NCI-H187 treated with DMSO at 0.1 percent for 48 hours (cell line): ENCODE data around the gene PTPRR.
"Not testable (repeated sequence)": the region's sequence is repeated elsewhere in the genome, so short reads cannot be mapped to it uniquely, and the experiment has no call there.

Experiments used
- DNase-seq: peaks from one replicate; lab custom pipeline; 2025; lab: John Stamatoyannopoulos, UW

The PTPRR gene

DNA sequence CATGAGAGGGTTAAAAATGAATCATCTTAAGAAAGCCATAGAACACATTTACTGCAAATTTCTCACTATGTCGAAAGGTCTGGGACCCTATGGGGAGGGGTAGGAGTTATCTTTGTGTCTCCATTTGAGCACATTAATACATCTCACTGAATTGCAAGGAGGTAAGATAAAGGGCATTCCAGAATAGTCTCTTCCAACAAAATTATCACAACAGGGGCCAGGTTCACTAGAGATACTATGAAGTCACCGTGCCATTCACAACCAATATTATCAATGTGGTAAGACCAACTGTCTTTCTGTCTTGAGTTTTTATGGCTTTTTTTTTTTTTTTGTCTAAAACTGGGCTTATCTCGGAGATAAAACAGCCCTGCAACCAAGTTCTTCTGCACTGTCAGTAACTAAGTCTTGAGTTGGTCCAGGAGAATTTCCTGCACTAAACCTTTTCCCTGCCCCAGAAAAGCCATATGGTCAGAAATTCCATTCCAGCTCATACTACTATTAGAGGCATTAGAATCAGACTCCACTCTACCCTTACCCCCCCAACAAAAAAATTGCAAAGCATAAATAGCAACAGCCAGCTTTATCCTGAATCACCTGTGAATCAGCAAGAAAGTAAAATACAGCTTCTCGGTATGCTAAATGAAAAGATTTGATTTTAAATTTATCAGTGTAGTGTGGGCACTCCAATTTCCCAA lies 79.7 kb downstream of the PTPRR start:
- DNase-seq = no peak

- DNase-seq = no peak
Measured at GRCh38 chr12:70839544-70839943, 81.0 kb downstream of the PTPRR start.

GRCh38 chr12:70838127-70838526 lies 82.4 kb downstream of the PTPRR start:
- DNase-seq = no peak

DNA sequence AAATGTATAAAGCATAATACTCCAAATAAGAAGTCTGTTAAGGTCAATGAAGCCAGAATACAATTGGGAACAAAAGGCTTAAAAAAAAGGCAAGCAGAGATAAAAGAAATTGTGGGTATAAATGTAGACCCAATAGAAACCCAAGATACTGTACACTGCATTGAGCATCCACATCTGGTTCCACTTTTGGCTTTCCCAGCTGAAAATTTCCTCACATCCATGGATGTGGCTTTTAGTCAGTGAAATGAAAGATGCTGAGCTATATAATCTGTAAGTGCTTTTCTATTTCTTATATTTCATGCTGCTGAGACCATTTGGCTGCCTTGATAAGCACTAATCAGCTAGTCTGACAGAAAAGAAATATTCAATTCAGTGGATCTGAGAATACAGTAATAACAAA lies 83.5 kb downstream of the PTPRR start:
- no peak for DNase-seq

GRCh38 chr12:70835948-70836347 lies 84.6 kb downstream of the PTPRR start:
- DNase-seq = no peak

- no peak for DNase-seq
Measured at GRCh38 chr12:70831543-70831942, 89.0 kb downstream of the PTPRR start.

- no peak for DNase-seq
Measured at GRCh38 chr12:70830221-70831061, 90.1 kb downstream of the PTPRR start.

DNA sequence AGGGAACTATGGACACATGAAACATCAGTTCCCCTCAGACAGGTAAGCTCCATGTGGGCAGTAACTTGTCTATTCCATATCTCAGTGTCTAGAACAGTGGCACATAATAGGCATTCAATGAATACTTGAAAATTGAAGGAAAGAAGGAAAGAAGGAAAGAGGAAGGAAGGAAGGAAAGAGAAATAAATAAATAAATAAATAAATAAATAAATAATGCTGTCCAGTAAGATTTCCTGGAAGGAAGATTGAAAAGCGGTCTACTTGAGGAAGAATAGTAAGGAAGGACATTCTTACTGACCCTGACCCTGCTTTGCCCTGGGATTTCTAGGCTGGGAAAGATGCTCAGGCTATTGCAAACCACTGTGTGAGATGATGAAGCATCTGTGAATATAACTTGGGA lies 91.5 kb downstream of the PTPRR start:
- DNase-seq = no peak

- DNase-seq = no peak
Measured at GRCh38 chr12:70828351-70828750, 92.2 kb downstream of the PTPRR start.

DNA sequence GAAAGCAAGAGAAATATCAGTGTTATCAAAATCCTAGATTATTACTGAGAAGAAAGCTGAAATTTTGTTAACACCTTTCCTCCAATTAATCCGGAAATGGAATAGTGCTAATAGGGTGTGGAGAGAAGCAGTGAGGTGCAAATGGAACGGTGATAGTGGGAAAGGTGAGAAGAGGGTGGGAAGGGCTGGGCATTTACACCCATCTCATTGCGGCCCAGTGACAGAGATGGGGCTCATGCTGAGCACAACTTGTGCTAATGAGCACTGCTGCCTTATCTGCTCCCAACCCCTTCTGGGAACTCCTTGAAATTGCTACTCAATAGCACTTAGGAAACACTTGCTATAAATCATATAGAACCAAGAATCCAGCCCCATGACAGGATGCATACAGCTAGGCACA lies 94.4 kb downstream of the PTPRR start:
- DNase-seq = no peak

- DNase-seq = no peak
Measured at GRCh38 chr12:70824511-70824910, 96.0 kb downstream of the PTPRR start.

- DNase-seq = no peak
Measured at GRCh38 chr12:70823182-70823976, 97.2 kb downstream of the PTPRR start.

DNA sequence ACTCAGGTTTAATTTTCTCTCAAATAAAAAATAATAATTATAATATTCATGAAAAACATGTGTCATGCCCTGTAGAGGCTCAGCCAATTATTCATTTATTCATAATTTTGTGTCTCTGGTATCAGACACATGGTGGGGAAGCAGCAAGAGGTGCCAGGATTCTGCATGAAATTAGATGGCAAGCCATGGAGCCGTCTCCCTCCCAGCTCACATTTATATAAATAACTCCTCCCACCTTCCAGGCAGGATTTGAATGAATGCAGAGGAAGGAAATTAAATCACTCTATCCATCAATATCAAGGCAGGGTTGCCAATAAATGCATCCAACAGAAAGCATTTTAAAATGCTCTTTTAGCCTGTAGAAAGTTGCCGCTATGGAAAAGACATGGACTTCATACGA lies 98.1 kb downstream of the PTPRR start:
- no peak for DNase-seq

DNA sequence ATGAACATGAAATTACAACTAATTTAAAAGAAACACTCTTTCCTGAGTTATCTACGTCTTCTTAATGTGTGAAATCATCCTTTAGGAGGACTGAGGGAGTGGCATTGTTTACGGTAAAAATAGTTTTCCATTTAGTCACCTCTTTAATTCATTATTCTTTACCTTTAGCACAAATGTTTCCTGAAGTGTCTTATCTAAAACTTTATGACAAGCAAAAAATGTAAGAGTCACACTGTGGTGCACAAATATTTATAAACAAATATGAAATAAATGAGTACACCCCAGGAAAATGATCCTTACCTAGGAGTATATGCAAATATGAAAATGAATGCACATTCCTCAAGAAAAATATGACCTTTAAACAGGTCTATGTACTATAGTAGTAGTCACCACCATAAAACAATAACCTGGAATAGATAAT lies 104.6 kb downstream of the PTPRR start:
- no peak for DNase-seq

DNA sequence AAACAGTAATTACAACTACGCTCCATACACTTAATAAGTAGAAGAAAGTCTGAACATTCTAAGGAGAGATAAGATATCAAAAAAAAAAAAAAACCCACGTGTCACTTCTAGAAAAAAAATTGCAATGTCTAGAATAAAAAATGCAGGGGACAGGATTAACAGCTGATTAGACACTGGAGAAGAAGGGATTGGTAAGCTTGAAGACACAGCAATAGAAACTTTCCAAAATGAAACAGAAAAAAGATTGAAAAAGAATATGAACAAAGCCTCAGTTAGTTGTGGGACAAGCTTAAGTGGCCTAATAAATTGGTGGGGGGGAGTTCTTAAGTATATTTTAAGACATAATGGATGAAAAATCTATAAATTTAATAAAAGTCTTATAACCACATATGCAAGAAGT lies 105.5 kb downstream of the PTPRR start:
- no peak for DNase-seq

DNA sequence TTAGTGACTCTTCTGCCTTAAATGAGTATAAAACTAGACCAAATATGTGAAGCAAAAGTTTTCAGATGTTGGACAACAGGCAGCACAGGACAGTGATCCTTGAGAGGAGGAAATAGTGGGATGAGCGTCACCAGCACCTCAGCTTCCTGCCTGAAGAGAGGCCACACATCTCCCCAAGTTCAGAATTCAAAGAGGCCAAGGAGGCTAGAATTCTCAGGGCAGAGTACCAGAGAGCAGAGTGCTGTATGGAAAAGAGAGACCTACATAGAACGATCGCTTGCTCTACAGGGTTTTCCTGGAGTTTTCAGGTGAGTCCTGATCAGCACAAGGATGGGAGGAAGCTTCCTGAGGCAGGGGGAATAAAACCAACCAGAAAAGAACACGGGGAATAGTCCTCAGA lies 107.0 kb downstream of the PTPRR start:
- DNase-seq = no peak

DNA sequence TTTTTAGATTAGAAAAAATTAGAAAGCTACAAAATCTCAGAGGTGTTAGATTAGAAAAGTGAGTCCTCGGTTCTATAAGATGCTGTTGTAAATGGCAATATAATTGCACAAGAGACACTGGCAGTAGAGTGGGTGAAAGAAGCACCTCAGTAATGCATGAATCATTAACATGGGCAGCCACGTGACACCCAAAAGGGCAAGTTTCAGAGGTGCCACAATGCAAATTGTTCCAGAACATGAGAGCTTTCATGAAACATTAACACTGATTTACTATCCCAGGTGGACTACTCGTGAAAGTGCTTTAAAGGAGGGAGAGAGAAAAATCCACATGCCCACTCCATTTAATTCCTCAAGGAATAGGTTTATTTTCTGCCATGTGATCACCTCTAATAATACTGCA lies 108.4 kb downstream of the PTPRR start:
- no peak for DNase-seq

DNA sequence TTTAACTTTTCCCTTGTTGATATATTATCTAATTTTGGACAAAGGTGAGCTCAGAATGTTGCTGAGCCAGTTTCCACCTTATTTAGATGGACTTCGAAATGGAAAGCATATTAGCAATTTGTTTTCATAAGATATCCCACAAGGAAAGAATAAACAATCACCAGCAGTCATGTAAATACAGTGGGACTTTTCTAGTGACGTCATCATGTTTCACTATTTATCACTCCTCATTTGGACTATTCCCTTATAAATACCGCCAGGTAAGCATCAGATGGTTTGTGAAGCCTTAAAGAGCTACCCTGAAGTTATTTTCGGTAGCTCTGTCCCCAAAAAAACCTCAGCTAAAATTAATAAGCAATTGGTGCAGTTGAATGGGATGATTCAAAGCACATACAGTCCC lies 110.7 kb downstream of the PTPRR start:
- no peak for DNase-seq

- DNase-seq = not testable (repeated sequence)
Measured at GRCh38 chr12:70807993-70808392, 112.5 kb downstream of the PTPRR start.

DNA sequence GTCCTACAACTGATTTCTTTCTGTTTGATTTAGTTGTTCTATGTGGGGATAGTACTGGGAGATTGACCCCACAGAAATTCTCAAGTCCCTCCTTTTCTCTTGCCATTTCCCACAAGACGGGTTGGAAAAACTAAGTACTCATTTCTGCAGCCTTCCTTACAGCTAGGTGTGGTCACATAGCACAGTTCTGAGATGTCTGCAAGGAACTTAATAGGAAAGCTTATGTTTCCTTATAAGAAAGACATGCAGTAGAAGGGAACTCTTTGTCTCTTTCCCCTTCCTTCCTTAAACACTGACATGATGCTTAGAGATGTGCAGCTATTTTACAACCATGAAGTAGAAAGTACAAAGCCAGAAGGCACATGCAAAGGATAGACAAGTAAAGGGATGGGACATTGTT lies 113.7 kb downstream of the PTPRR start:
- DNase-seq = no peak

- no peak for DNase-seq
Measured at GRCh38 chr12:70806043-70806442, 114.5 kb downstream of the PTPRR start.

DNA sequence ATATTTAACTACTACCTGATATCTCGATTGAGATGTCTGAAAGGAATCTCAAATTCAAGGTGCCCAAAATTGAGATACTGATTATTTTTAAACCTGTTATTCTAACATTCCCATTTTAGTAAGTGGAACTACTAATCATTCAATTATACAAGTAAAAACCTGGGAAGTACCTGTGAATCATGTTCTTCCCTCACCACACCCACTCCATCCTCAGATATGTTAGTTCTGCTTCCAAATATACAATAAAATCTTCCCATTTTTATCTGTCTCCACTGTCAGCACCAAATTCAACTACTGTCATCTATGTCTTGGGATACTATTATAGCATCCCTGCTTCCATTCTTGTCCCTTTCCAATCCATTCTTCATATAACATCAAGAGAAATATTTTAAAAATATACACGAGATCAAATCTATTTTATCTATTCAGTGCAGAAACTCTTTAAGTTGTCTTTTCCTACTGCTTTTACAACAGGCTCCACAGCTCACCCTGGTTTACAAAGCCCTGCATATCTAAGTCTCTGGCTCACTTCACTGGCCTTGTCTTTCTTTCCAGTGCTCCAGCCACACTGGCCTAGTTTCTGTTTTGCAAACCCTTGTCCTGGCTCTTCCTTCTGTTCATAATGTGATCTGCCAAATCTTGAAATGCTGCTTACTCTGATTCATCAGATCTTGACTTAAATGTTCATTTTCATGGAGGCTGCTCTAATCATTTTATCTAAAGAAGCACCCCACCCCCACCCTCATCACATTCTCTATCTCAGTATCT lies 122.3 kb downstream of the PTPRR start:
- DNase-seq = no peak
